Osteoblast (primary cell): Measurements from ENCODE around the gene HOXA10. TPM values are rescaled to one million over a fixed set of nuclear protein-coding genes. Genes with fewer than 3 reads are reported as not detected.

ENCODE experiments used
- DNase-seq: peaks from one replicate; pipeline ENCODE4 v3.0.0; 2011; ENCODE audit warnings: low spot score, mixed read lengths; ENCODE audit not compliant: insufficient read length; ENCODE audit errors: missing footprints
- H2AFZ ChIP-seq: 2 replicates; pipeline ENCODE4 v1.6.0; 2011; ENCODE audit warnings: mild to moderate bottlenecking, low read length
- H3K27ac ChIP-seq: 2 replicates; pipeline ENCODE4 v1.5.1; 2011; ENCODE audit warnings: mild to moderate bottlenecking, low read depth, low read length, moderate library complexity
- H3K27me3 ChIP-seq: 2 replicates; pipeline ENCODE4 v1.6.0; 2012; ENCODE audit warnings: mild to moderate bottlenecking, control low read depth, inconsistent platforms, low read length, moderate library complexity; ENCODE audit not compliant: insufficient read depth
- H3K36me3 ChIP-seq: 2 replicates; pipeline ENCODE4 v1.5.1; 2011; ENCODE audit warnings: mild to moderate bottlenecking, low read length, control low read depth, moderate library complexity; ENCODE audit not compliant: insufficient read depth
- H3K4me1 ChIP-seq: 2 replicates; pipeline ENCODE4 v1.5.1; 2011; ENCODE audit warnings: mild to moderate bottlenecking, low read length, control low read depth, moderate library complexity; ENCODE audit not compliant: insufficient read depth
- H3K4me2 ChIP-seq: 2 replicates; pipeline ENCODE4 v1.6.0; 2011; ENCODE audit warnings: mild to moderate bottlenecking, low read length; ENCODE audit not compliant: insufficient read depth
- H3K4me3 ChIP-seq: fragments of 200-600 bp; sonication (generic); 3 replicates; pipeline ENCODE4 v1.5.1; 2012; ENCODE audit warnings: mild to moderate bottlenecking, low read length, inconsistent platforms; ENCODE audit not compliant: insufficient read depth
- H3K79me2 ChIP-seq: 2 replicates; pipeline ENCODE4 v1.6.0; 2012; ENCODE audit warnings: mild to moderate bottlenecking, low read length, control low read depth, inconsistent platforms; ENCODE audit not compliant: insufficient read depth
- H3K9me3 ChIP-seq: 2 replicates; pipeline ENCODE4 v1.5.1; 2011; ENCODE audit warnings: low read depth, low read length, control low read depth
- H4K20me1 ChIP-seq: 2 replicates; pipeline ENCODE4 v1.6.0; 2012; ENCODE audit warnings: mild to moderate bottlenecking, low read length, control low read depth; ENCODE audit not compliant: insufficient read depth
- CTCF ChIP-seq: IDR thresholded peaks from 2 replicates; pipeline ENCODE4 v1.5.1; 2011; ENCODE audit warnings: mild to moderate bottlenecking, low read depth, low read length, moderate library complexity; ENCODE audit errors: extremely low read depth
- total RNA-seq: library from RNA; depleted of rRNA; stranded (reverse); fragments of >200 nt; gene quantifications from 2 replicates; pipeline ENCODE4 v1.2.3, GENCODE V29; 2012

The HOXA10 gene
- total RNA-seq, 1 donor, result 43.1 TPM

- no peak for TF ChIP-seq CTCF
- no peaks in the 10 kb centered on the region for H3K9me3 ChIP-seq
- DNase-seq, result peak; percentile 97
- H3K27ac ChIP-seq, result peak overlapping the region; percentile 76
- H2AFZ ChIP-seq, result no peak overlapping the region
- H3K4me1 ChIP-seq, result peaks cover 44% of the 10 kb centered on the region
- no peaks in the 10 kb centered on the region for H3K27me3 ChIP-seq
- H4K20me1 ChIP-seq, result peaks cover 7% of the 10 kb centered on the region
- H3K4me2 ChIP-seq, result peak overlapping the region; percentile 99
- peaks cover 100% of the 10 kb centered on the region for H3K79me2 ChIP-seq
- peaks cover 15% of the 10 kb centered on the region for H3K36me3 ChIP-seq
- H3K4me3 ChIP-seq, result peak overlapping the region; percentile 75
These were observed 1.2 kb downstream of the HOXA10 start for GRCh38 chr7:27172823-27173510.

GRCh38 chr7:27172315-27172774, 1.8 kb downstream of the HOXA10 start:
- Histone ChIP-seq H4K20me1 (peaks cover 7% of the 10 kb centered on the region), H3K27me3 (no peaks in the 10 kb centered on the region), H3K79me2 (peaks cover 100% of the 10 kb centered on the region), H3K4me1 (peaks cover 44% of the 10 kb centered on the region), H3K36me3 (peaks cover 18% of the 10 kb centered on the region), H3K27ac (peak overlapping the region; percentile 76), H2AFZ (no peak overlapping the region), H3K4me3 (peak overlapping the region; percentile 75), H3K4me2 (peak overlapping the region; percentile 99), H3K9me3 (no peaks in the 10 kb centered on the region)
- no peak for TF ChIP-seq CTCF
- peak; percentile 79 for DNase-seq

- H3K4me2 ChIP-seq, result peak overlapping the region; percentile 99
These were observed 2.3 kb downstream of the HOXA10 start for GRCh38 chr7:27171637-27172314.

More at GRCh38 chr7:27171637-27172314, 2.3 kb downstream of the HOXA10 start:
- Histone ChIP-seq H2AFZ (no peak overlapping the region), H3K27me3 (no peaks in the 10 kb centered on the region), H3K36me3 (peaks cover 18% of the 10 kb centered on the region), H3K4me1 (peaks cover 44% of the 10 kb centered on the region), H3K9me3 (no peaks in the 10 kb centered on the region), H3K79me2 (peaks cover 100% of the 10 kb centered on the region), H3K27ac (peak overlapping the region; percentile 76), H4K20me1 (peaks cover 7% of the 10 kb centered on the region), H3K4me3 (peak overlapping the region; percentile 75)
- no peak for TF ChIP-seq CTCF
- peak; percentile 80 for DNase-seq
